Esophagus squamous epithelium (tissue), 5 donors: ENCODE measurements around the gene WDR88. TPM values are rescaled to one million over a fixed set of nuclear protein-coding genes. Genes with fewer than 3 reads are reported as not detected.
"Not testable (repeated sequence)": the region's sequence is repeated elsewhere in the genome, so short reads cannot be mapped to it uniquely, and the experiment has no call there.

Experiments
- DNase-seq: peaks from one replicate; lab custom pipeline; 2025; lab: John Stamatoyannopoulos, UW
- H3K27ac ChIP-seq, 4 donors: fragments of 200-600 bp; sonication (generic); one replicate each; pipeline ENCODE4 v1.5.1; 2016 to 2019; ENCODE audit warnings: mild to moderate bottlenecking in 1 of 4
- H3K27me3 ChIP-seq, 4 donors: fragments of 200-600 bp; sonication (generic); 1 replicate in 3 of 4; 2 replicates in 1 of 4; pipeline versions ENCODE4 v1.5.1 to v1.6.0; 2017 to 2021; ENCODE audit warnings: antibody characterized with exemption in 1 of 4
- H3K36me3 ChIP-seq, 3 donors: fragments of 200-600 bp; sonication (generic); one replicate each; pipeline ENCODE4 v1.5.1; 2016 to 2019
- H3K4me1 ChIP-seq, 3 donors: fragments of 200-600 bp; sonication (generic); one replicate each; pipeline ENCODE4 v1.5.1; 2017 to 2019
- H3K4me3 ChIP-seq, 4 donors: fragments of 200-600 bp; sonication (generic); 1 replicate in 3 of 4; 2 replicates in 1 of 4; pipeline ENCODE4 v1.5.1; 2016 to 2019; ENCODE audit warnings: mild to moderate bottlenecking in 2 of 4, moderate library complexity in 1 of 4
- H3K9me3 ChIP-seq, 3 donors: fragments of 200-600 bp; sonication (generic); one replicate each; pipeline ENCODE4 v1.5.1; 2016 to 2019
- CTCF ChIP-seq, 6 experiments: fragments of 450-650 bp in 4 of 6; fragments of 200-600 bp in 2 of 6; sonication (generic) in 2 of 6; IDR thresholded peaks; one replicate each; pipeline ENCODE4 v1.5.1; 2016 to 2019; ENCODE audit warnings: antibody characterized with exemption in 6 of 6, mild to moderate bottlenecking in 4 of 6, moderate library complexity in 4 of 6
- POLR2A ChIP-seq, 4 donors: fragments of 450-650 bp; IDR thresholded peaks; one replicate each; pipeline ENCODE4 v1.6.1; 2017; ENCODE audit warnings: antibody characterized with exemption in 4 of 4, mild to moderate bottlenecking in 4 of 4, moderate library complexity in 3 of 4
- WGBS, 2 donors: methylation state at CpG; one replicate each; pipeline ENCODE4 v1.1.5; 2018; 5-methylcytosine and 5-hydroxymethylcytosine counted together
- intact Hi-C: fragments of 100-400 bp; cut with DNase I; formaldehyde crosslinking; loops from one replicate; pipeline ENCODE4 v1.15.0; 2022
- total RNA-seq, 4 donors: library from RNA; depleted of rRNA; stranded (reverse); fragments of >200 nt; gene quantifications; one replicate each; pipeline ENCODE4 v1.1.0, GENCODE V29; 2016
- donor health status: DM: yes; HTN: yes; CAD: no.

WDR88 gene
- total RNA-seq, 4 donors from 2014 or later: not detected

- intact Hi-C loops: no loop called here
- WGBS, 2 donors: 58 to 60% methylated on average over 11 of the region's 11 CpGs
- Histone ChIP-seq H3K27ac (no peak overlapping the region), H3K9me3 (no peaks in the 10 kb centered on the region), H3K36me3 (no peaks in the 10 kb centered on the region), H3K27me3 (peaks cover 0 to 4% (median 0%) of the 10 kb centered on the region in 4 donors), H3K4me1 (peaks cover 0 to 16% (median 0%) of the 10 kb centered on the region in 3 donors), H3K4me3 (no peak overlapping the region)
- TF ChIP-seq CTCF (IDR thresholded peaks at IDR 0.05): no peak
- DNase-seq: no peak
Measured at GRCh38 chr19:33186431-33187182, 54.7 kb downstream of the WDR88 start.

- H3K27ac ChIP-seq: no peak overlapping the region
- WGBS, 2 donors: 49 to 57% methylated on average over 4 to 6 of the region's 8 CpGs
- H3K9me3 ChIP-seq: no peaks in the 10 kb centered on the region
Measured at GRCh38 chr19:33187183-33187540, 55.2 kb downstream of the WDR88 start.

GRCh38 chr19:33189453-33189852 is 57.5 kb downstream of the WDR88 start:
- Histone ChIP-seq H3K27me3 (peaks cover 0 to 26% (median 0%) of the 10 kb centered on the region in 4 donors), H3K9me3 (no peaks in the 10 kb centered on the region), H3K4me1 (peaks cover 0 to 15% (median 0%) of the 10 kb centered on the region in 3 donors), H3K36me3 (no peaks in the 10 kb centered on the region), H3K27ac (no peak overlapping the region), H3K4me3 (no peak overlapping the region)
- intact Hi-C loops: no loop called here
- 0 to 89% methylated on average over 1 of the region's 1 CpG for WGBS, 2 donors
- DNase-seq: no peak
- TF ChIP-seq CTCF (IDR thresholded peaks at IDR 0.05): no peak
- TF ChIP-seq POLR2A (IDR thresholded peaks at IDR 0.05): no peak

More at GRCh38 chr19:33187183-33187540, 55.2 kb downstream of the WDR88 start:
- intact Hi-C loops: no loop called here
- TF ChIP-seq CTCF (IDR thresholded peaks at IDR 0.05) (no peak), POLR2A (IDR thresholded peaks at IDR 0.05) (no peak)
- H3K4me1 ChIP-seq: peaks cover 0 to 16% (median 0%) of the 10 kb centered on the region in 3 donors
- no peak overlapping the region for H3K4me3 ChIP-seq
- H3K36me3 ChIP-seq: no peaks in the 10 kb centered on the region
- DNase-seq: no peak
- H3K27me3 ChIP-seq: peaks cover 0 to 8% (median 0%) of the 10 kb centered on the region in 4 donors

GRCh38 chr19:33191092-33191491 is 59.2 kb downstream of the WDR88 start:
- H3K4me1 ChIP-seq: peaks cover 5 to 28% (median 9%) of the 10 kb centered on the region in 3 donors
- intact Hi-C loops, DNase-seq, H3K27ac ChIP-seq, H3K36me3 ChIP-seq, H3K9me3 ChIP-seq, H3K4me3 ChIP-seq: not testable (repeated sequence)
- 79 to 81% methylated on average over 2 to 3 of the region's 4 CpGs for WGBS, 2 donors
- peaks cover 0 to 43% (median 0%) of the 10 kb centered on the region in 4 donors for H3K27me3 ChIP-seq

- H3K36me3 ChIP-seq: no peaks in the 10 kb centered on the region
- intact Hi-C loops: no loop called here
- peaks cover 5 to 32% (median 9%) of the 10 kb centered on the region in 3 donors for H3K4me1 ChIP-seq
- H3K27ac ChIP-seq: no peak overlapping the region
- TF ChIP-seq CTCF (IDR thresholded peaks at IDR 0.05) (no peak), POLR2A (IDR thresholded peaks at IDR 0.05) (no peak)
- no peak for DNase-seq
- H3K27me3 ChIP-seq: peaks cover 0 to 47% (median 0%) of the 10 kb centered on the region in 4 donors
- 71 to 88% methylated on average over 3 to 5 of the region's 6 CpGs for whole genome bisulfite sequencing, 2 donors
- no peaks in the 10 kb centered on the region for H3K9me3 ChIP-seq
- no peak overlapping the region for H3K4me3 ChIP-seq
Measured at GRCh38 chr19:33191501-33191900, 59.6 kb downstream of the WDR88 start.
